HG03432 (cell line): ENCODE data around the gene SLC36A3.
"Not testable (repeated sequence)": the region's sequence is repeated elsewhere in the genome, so short reads cannot be mapped to it uniquely, and the experiment has no call there.

ENCODE experiments used
- ATAC-seq: cut with Tn5 transposase; IDR thresholded peaks from one replicate; pipeline ENCODE4 v1.9.1; 2021; ENCODE audit warnings: mild to moderate bottlenecking, moderate library complexity; ENCODE audit not compliant: unreplicated experiment

The SLC36A3 gene

DNA sequence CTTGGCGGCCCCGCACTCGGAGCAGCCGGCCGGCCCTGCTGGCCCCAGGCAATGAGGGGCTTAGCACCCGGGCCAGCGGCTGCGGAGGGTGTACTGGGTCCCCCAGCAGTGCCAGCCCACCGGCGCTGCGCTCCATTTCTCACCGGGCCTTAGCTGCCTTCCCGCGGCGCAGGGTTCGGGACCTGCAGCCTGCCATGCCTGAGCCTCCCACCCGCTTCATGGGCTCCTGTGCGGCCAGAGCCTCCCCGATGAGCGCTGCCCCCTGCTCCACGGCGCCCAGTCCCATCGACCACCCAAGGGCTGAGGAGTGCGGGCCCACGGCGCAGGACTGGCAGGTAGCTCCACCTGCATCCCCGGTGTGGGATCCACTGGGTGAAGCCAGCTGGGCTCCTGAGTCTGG lies 5.7 kb upstream of the SLC36A3 start:
- not testable (repeated sequence) for ATAC-seq

DNA sequence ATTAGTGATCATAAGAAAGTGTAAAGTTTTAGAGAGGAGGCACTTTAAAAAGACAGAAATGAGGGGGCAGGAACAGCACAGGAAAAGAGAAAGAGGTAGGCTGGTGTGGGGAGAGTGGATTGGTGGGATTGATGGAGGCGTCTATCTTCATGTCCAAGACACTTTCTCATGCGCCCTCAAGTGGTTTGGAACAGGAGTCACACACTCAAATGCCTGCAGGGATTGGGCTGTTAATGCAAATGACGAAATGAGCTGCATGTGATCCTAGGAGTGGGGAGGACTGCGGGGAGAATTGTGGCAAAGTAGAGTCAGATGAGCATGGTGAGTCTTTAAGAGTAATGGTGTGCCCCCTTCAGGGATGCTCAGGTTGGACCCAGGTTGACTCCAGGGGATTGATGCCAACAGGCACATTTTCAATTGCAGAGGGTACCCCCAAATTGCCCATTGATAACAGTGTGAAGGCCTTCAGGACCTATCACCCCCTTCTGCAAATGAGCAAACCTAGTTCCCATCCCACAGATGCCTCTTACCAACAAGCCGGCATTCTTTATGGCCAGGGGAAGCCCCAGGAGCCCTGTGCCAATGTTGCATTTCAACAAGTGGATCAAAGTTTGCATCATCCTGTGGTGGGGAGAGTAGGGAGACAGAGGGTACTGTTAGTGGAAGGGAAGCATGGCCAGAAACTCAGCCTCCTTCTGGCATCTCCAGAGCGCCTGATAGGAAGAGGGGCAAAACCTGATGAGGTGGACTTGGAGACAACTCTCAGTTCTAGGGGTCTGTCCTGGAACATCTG lies 5.3 kb downstream of the SLC36A3 start:
- no peak for ATAC-seq

DNA sequence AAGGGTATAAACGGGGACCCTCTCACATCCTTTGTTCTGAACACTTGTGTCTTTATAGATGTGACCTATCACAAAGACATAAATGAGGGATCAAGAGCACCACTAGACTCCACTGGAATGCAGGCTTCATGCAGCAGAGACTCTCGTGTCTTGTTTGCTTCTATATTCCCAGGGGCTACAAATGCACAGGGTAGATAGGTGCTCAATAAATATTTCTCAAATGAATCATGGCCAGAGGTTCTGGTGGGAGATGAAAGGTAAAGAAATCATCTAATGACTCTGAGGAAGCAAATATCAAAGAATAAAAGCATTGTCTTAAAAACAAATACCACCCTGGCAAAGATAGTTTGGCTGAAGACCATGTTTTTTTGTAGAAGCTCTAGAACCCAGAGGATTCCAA lies 6.6 kb downstream of the SLC36A3 start:
- ATAC-seq, result no peak

DNA sequence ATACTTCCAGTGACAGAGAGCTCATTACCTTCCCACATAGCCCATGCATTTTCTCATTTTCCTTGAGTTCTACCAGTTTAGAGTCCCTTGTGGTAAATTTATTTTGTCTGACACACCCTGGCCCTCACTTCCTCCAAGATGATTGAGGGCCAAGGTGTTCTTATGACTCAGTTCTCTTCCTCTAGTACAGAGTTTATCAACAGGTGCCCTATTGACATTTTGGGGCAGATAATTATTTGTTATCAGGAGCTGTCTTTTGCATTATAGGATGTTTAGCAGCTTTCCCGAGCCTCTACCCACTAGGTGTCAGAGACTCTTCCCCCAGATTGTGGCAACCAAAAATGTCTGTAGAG lies 7.1 kb downstream of the SLC36A3 start:
- no peak for ATAC-seq

DNA sequence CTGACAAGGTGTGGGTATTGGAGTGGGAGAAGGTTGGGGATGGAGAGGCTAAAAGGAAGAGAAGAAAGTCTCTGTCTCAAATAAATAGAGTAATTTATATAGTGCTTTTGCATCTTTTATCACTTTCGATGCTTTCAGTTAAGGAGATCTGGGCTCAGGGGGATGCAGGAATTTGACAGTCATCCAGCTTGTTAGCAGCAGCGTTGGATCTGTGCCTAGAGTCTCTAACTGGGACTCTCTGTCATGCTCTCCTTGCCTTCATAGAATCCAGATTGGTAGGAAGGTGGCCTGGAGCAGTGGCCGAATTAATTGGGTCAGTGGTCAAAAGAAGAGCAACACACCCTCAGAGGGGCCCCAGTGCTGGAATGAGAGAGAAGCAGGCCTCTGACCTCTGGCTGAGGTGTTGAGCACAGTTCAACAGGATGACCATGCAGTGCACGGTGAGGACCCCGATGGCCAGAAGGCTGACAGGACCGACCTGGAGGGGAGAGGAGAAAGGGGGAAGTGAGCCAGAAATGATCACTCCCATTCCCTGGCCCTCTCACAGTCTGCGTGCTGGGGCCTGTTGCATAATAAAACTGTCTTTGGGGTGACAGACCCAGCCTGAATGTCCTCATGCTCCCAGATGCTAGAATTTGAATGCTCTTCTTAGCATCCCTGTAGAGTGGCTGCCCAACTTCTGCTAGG lies 7.6 kb downstream of the SLC36A3 start:
- ATAC-seq, result no peak

DNA sequence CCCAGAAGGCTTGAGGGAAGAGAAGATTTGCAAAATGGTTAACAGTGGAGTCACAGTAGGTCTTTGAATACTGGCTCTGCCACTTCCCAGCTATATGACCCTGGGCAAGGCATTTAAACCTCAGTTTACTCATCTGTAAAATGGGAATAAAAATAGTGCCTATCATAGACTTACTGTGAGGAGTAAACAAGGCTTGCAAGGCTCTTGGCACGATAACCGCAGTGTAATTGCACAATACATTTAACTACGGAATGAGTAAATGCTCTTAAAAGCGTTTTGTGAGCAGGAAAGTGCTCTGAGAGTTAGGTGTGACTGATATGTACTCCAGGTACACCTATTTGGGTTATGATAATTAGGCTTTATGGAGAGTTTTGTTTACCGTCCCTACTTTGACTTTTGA lies 8.4 kb downstream of the SLC36A3 start:
- no peak for ATAC-seq

DNA sequence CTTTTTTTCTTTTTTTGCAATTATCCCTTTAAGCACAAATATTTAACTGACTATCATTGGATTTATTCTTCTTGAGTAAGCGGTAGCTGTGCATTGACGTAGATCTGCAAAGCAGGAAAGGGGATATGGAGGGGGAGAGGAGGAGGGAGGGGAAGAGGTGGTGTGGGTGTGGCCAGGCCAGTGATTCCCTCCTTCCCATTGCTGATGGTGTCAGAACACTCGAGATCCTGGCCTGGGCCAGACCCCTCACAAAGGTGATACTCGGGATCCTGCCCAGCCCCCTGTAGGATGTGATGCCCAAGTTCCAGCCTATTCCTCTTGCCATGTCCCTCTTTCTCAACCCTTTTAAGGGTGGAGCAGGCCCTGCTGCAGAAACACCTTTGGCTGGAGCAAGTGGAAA lies 9.9 kb downstream of the SLC36A3 start:
- ATAC-seq, result no peak

DNA sequence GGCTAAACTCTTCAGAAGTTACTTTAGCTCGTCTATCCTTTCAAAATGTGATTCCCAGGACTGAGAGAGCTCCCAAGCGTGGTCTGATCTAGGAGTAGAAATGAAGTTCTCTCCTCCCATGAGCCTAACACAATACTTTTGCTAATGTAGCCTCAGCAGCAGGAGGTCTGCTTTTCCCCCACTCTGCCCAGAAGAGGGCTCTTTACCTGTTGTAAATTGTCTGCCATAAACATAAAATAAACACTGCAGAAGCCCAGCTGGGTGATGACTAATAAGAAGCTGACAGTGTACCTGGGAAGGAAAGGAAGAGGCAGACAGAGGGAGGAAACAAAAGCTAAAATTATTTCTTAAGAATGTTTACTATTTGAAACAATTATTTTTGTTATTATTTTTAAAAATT lies 15.4 kb downstream of the SLC36A3 start:
- no peak for ATAC-seq

DNA sequence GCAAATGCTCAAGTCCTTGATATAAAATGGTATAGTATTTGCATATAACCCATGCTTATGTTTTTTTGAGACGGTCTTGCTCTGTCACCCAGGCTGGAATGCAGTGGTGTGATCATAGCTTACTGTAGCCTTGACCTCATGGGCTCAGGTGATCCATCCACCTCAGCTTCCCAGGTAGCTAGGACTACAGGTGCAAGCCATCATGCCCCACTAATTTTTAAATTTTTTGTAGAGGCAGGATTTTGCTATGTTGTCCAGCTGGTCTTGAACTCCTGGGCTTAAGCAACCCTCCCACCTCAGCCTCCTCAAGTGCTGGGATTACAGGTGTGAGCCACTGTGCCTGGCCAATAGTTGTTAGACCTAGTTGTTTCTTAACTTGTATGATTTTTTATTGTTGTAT lies 17.3 kb downstream of the SLC36A3 start:
- ATAC-seq, result no peak

DNA sequence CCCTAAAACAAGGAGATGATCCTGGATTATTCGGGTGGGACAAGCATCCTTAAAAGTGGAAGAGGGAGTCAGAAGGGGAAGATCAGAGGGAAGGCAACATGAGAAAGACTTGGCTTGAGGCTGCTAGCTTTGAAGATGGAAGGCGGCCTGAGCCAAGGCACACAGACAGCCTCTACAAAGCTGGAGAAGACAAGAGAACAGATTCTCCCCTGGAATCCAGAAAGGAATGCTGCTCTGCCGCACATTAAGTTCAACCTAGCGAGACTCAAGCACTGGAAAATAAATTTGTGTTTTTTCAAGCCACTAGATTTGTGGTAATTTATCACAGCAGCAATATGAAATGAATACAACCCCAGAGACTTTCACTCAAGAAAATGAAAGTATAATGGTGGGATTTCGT lies 17.9 kb downstream of the SLC36A3 start:
- no peak for ATAC-seq

DNA sequence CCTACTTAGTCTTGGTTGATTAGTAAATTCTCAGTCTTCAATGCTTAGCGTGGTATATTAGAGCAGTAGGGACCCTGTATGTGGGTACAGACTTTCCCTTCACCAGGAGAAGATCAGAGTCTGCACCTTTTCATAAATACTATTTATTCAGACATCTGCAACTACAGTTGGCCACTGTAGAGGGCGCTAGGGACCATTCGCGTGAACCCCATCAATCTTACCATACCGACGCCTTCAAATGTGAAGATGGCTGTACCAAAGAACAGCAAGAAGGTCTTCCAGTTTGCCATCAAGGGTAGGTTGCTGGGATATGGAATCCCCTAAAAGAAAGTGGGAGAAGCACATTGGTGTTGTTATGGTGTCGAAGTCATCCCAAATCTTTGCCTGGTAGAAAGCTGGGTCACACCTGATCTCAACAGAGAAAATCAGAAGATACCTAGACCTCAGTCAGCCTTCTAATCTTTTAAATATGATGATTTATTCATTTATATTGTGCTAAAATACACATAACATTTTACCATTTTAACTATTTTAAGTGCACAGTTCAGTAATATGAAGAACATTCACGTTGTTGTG lies 19.1 kb downstream of the SLC36A3 start:
- no peak for ATAC-seq

DNA sequence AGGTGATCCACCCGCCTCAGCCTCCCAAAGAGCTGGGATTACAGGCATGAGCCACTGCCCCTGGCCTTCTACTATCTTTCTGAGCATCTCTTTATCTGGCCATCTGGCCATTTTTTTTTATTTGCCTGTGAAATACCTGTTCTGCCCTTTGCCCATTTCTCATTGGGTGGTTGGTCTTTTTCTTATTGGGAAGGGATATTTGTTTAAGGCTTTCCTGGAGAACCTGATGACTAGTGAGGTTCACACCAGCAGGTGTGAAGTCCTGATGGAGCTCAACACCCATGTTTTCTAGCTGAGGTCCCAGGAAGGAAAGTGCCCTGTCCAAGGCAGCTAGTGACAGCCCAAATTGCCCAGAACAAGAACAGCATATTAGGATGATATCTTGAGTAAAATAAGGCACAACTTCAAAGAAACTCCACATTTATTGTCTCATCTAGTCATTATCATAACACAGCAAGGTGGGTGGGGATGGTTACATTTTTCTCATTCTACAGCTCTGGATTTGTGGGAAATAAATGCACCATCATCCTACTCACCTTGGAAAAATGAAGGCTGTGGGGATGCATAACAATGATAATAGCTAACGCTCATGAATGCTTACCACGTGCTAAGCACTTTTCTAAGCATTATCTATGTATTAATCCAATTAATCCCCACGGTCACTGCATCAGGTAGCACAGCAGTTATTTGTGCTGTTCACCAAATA lies 20.3 kb downstream of the SLC36A3 start:
- ATAC-seq, result no peak

DNA sequence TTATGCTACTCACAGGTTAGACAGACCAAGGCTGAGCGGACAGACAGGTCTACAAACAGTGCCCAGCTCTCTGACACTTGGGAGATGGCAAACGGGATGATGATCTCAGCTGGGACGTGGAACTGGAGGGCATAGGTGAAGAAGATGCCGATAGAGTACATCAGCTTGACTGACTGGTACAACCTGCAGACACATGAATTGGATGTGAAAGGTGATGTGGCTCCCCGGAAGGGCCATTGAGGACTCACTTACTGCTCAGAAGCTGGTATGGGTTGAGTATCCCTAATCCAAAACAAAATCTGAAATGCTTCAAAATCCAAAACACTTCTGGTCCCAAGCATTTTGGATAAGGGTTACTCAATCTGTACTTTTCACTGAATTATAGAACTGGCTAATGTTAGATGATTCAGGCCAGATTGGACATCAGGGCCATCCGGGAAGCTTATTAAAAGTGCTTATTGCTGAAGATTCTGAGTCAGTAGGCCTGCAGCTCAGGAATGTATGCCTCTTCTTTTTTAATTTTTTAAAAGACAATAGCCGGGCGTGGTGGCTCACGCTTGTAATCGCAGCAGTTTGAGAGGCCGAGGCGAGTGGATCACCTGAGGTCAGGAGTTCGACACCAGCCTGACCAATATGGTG lies 22.4 kb downstream of the SLC36A3 start:
- ATAC-seq, result no peak

DNA sequence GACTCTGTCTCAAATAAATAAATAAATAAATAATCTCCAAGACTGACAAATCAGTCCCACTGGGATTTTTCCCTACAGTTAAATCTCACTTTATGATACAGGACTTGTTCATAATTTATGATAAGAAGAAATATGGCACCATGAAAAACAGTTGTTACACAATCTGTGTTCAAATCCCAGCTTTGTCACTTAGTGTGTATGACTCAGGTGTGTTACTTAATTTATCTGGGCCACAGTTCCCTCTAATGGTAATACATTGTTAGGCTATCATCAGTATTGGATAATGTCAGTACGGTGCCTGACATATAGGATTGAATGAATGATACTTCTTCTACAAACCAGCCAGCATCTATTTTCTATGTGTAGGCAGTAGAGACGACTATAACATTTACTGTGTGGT lies 23.1 kb downstream of the SLC36A3 start:
- no peak for ATAC-seq

DNA sequence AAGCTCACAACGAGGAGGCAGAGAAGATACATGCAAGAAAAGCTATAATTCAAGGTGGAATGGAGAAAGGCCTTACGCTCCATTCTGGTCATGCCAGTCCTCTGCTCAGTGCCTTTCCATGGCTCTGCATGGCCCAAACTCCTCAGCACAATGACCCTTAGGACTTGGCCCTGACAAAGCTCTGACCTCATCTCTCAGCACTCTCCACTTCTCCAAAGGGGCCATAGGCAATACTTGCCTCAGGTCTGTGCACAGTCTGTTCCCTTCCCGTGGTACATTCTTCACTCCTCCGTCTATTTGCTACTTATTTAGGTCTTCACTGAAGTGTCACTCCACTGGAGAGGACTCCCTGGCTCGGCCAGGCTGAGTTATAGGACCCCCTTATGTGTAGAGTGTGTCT lies 24.7 kb downstream of the SLC36A3 start:
- ATAC-seq, result no peak

DNA sequence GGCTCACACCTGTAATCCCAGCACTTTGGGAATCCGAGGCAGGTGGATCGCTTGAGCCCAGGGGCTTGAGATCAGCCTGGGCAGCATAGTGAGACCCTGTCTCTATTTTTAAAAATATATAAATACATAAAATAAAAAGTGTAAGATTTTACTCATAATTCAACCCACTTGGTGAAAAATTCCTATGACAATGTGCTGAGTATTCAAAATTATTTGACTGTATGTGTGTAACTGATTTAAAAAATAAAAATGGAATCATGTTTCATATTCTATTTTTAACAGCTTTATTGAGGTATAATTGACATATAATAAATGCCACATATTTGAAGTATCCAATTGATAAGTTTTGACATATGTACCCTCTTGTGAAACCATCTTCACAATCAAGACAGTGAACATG lies 27.8 kb downstream of the SLC36A3 start:
- no peak for ATAC-seq

DNA sequence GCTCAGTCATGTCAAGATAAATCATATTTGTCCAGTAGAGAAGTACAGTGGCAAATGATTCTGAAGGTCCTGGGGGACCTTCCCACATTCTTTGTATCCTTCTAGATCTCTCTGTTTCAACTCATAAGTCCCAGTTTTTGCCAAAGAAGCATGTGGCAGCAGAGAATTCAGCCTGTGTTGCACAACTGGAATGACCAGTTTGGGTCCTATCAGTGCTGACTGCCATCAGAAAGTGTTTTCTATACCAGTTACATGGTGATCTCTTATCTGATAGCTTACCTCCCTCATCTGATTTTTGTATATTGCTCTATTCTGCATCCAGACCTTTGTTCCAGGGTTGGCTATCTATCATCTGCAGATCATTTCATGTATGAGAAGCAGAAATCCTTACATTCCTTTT lies 28.9 kb downstream of the SLC36A3 start:
- no peak for ATAC-seq

DNA sequence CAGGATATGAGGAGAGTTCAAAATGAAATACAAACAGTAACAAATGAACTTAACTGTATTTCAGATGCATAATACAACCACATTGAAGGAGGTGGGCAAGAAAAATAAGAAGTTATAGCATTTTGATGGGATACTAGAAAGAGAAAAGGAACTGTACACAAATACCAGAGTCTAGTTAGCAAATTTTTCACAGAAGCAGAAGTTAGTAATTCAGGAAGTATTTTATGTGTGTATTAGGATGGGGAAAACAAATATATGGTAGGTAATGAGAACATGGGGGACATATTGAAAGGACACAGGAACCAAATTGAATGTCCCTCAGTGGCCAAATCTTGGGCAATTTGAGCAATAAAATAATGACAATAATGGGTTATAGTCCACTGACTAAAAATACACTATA lies 32.2 kb downstream of the SLC36A3 start:
- no peak for ATAC-seq

DNA sequence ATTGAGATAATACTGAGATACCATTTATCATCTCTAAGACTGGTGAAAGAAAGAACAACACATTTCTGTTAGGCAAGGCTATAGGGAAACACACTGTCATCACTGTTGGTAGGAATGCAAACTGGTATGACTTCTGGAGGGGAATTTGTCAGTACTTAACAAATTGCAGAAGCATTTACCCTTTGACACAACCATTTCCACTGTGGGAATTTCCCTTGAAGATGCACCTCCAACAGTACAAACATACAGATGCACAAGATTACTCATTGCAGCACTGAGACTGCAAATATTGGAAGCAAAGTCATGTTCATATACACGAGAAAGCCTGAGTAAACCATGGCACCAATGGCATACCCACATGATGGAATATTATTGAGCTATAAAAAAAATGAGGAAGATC lies 33.0 kb downstream of the SLC36A3 start:
- ATAC-seq, result peak; percentile 94

DNA sequence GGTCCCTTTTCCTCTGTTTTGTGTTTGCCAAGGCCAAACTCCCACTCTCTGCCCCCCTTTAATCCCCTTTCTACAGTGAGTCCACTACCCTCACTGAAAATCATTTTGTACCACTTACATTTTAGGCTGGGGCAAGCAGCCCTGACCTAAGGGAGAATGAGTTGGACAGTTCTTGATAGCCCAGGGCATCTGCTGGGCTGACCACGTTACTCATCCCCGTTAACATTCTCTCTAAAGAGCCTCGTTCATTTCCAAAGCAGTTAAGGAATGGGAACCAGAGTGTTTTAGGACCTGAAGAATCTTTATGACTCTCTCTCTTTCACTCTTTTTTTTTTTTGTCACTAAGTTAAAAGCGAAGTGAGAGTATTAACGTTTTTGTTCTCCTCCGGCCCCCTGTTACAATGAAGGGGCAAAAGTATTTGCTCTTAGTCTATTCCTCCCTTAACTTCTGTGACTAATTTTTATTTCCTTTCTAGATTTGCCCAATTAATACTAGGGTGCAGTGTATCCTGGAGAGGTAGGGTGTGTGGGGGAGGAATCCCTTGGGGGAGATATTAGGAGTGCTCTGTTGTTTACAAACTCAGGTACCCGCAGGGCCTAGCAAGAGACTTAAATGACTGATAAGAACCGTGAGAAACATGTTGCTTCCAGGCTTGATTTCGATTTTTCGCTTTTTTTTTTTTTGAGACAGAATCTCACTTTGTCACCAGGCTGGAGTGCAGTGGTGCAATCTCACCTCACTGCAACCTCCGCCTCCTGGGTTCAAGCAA lies 35.9 kb downstream of the SLC36A3 start:
- no peak for ATAC-seq

DNA sequence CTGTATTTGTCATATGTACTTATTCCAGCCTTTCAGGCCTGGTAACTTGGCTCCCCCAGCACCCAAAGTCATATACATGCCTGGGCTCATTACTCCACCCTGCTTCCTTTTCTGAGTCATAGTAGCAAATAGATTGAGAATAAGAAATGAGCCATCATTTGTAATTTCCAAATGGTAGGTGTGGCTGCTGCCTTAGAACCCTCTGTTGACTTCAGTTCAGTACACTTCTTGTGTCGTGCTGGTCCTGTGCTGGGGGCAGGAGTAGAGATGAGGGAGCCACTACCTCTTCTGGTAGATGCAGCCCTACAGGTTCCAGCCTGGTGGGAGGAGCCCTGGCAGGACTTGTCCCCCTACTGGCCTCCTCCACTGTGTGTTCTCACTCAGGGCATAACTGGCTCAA lies 39.5 kb downstream of the SLC36A3 start:
- ATAC-seq, result peak; percentile 61
